Urinary bladder (tissue), 4 donors: ENCODE results near the gene IFIH1. TPM values are rescaled to one million over a fixed set of nuclear protein-coding genes. Genes with fewer than 3 reads are reported as not detected.

Source experiments
- DNase-seq: peaks from one replicate; pipeline ENCODE4 v3.0.0-alpha.2; 2015; ENCODE audit errors: extremely low spot score
- H3K27ac ChIP-seq: one replicate; pipeline ENCODE4 v1.5.1; 2013; ENCODE audit warnings: low read depth, mild to moderate bottlenecking, moderate library complexity
- H3K36me3 ChIP-seq: one replicate; pipeline ENCODE4 v1.6.1; 2013; ENCODE audit warnings: mild to moderate bottlenecking, moderate library complexity; ENCODE audit not compliant: insufficient read depth
- H3K4me1 ChIP-seq: one replicate; pipeline ENCODE4 v1.6.1; 2013; ENCODE audit warnings: mild to moderate bottlenecking, moderate library complexity; ENCODE audit not compliant: insufficient read depth
- H3K4me3 ChIP-seq: one replicate; pipeline ENCODE4 v1.5.1; 2013; ENCODE audit warnings: low read depth, low read length
- WGBS: extraction: QIAGEN DNeasy Blood & Tissue Kit; methylation state at CpG from one replicate; pipeline ENCODE4 v1.1.7; 2013; 5-methylcytosine and 5-hydroxymethylcytosine counted together
- polyA plus RNA-seq: library from polyadenylated mRNA; stranded (reverse); fragments of 200-250 nt; gene quantifications from one replicate; pipeline ENCODE4 v1.2.3, GENCODE V29; 2013
- total RNA-seq: library from RNA; depleted of rRNA; stranded (reverse); fragments of >200 nt; gene quantifications from one replicate; pipeline ENCODE4 v1.2.3, GENCODE V29; 2014
- donor health status: healthy with polysubstance abuse.
- donor health status: healthy.

IFIH1 gene
- total and polyA plus RNA-seq, 2 donors: 7.9 to 14.7 TPM

- peaks cover 2% of the 10 kb centered on the region for H3K36me3 ChIP-seq
- no peak overlapping the region for H3K27ac ChIP-seq
- no peak overlapping the region for H3K4me3 ChIP-seq
- WGBS: 66% methylated on average over 4 of the region's 4 CpGs
- no peak for DNase-seq
- no peaks in the 10 kb centered on the region for H3K4me1 ChIP-seq
Observed at GRCh38 chr2:162261032-162261945, 57.2 kb downstream of the IFIH1 start.

GRCh38 chr2:162258686-162259085 is 59.8 kb downstream of the IFIH1 start:
- no peak overlapping the region for H3K4me3 ChIP-seq
- H3K27ac ChIP-seq: no peak overlapping the region
- no peak for DNase-seq
- peaks cover under 1% of the 10 kb centered on the region for H3K36me3 ChIP-seq
- WGBS: 77% methylated on average over 2 of the region's 2 CpGs
- H3K4me1 ChIP-seq: no peaks in the 10 kb centered on the region

GRCh38 chr2:162258169-162258568 is 60.3 kb downstream of the IFIH1 start:
- H3K27ac ChIP-seq: no peak overlapping the region
- no peak for DNase-seq

GRCh38 chr2:162257425-162257824 is 61.1 kb downstream of the IFIH1 start:
- no peaks in the 10 kb centered on the region for H3K4me1 ChIP-seq
- no peak for DNase-seq
- 46% methylated on average over 1 of the region's 1 CpG for WGBS
- no peak overlapping the region for H3K4me3 ChIP-seq
- H3K27ac ChIP-seq: no peak overlapping the region
- no peaks in the 10 kb centered on the region for H3K36me3 ChIP-seq

More at GRCh38 chr2:162258169-162258568, 60.3 kb downstream of the IFIH1 start:
- H3K4me1 ChIP-seq: no peaks in the 10 kb centered on the region
- no peaks in the 10 kb centered on the region for H3K36me3 ChIP-seq
- WGBS: 86% methylated on average over 4 of the region's 4 CpGs
- no peak overlapping the region for H3K4me3 ChIP-seq

GRCh38 chr2:162256591-162256991 is 61.9 kb downstream of the IFIH1 start:
- no peak for DNase-seq
- no peak overlapping the region for H3K4me3 ChIP-seq
- H3K27ac ChIP-seq: no peak overlapping the region
- H3K36me3 ChIP-seq: no peaks in the 10 kb centered on the region
- 78% methylated on average over 2 of the region's 2 CpGs for WGBS
- no peaks in the 10 kb centered on the region for H3K4me1 ChIP-seq

- Histone ChIP-seq H3K4me3 (no peak overlapping the region), H3K4me1 (no peaks in the 10 kb centered on the region), H3K27ac (no peak overlapping the region), H3K36me3 (no peaks in the 10 kb centered on the region)
- 86% methylated on average over 2 of the region's 2 CpGs for WGBS
- DNase-seq: no peak
Observed at GRCh38 chr2:162254236-162254871, 64.1 kb downstream of the IFIH1 start.

- Histone ChIP-seq H3K4me1 (no peaks in the 10 kb centered on the region), H3K36me3 (no peaks in the 10 kb centered on the region), H3K27ac (no peak overlapping the region), H3K4me3 (no peak overlapping the region)
- no peak for DNase-seq
- WGBS: 92% methylated on average over 3 of the region's 3 CpGs
Observed at GRCh38 chr2:162253435-162253834, 65.0 kb downstream of the IFIH1 start.

GRCh38 chr2:162252153-162252552 is 66.3 kb downstream of the IFIH1 start:
- Histone ChIP-seq H3K36me3 (no peaks in the 10 kb centered on the region), H3K4me1 (no peaks in the 10 kb centered on the region), H3K4me3 (no peak overlapping the region), H3K27ac (no peak overlapping the region)
- 87% methylated on average over 2 of the region's 2 CpGs for WGBS
- DNase-seq: no peak

GRCh38 chr2:162245781-162246180 is 72.7 kb downstream of the IFIH1 start:
- H3K4me3 ChIP-seq: no peak overlapping the region
- H3K4me1 ChIP-seq: no peaks in the 10 kb centered on the region
- no peaks in the 10 kb centered on the region for H3K36me3 ChIP-seq
- no peak overlapping the region for H3K27ac ChIP-seq
- no peak for DNase-seq

GRCh38 chr2:162245061-162245460 is 73.4 kb downstream of the IFIH1 start:
- no peaks in the 10 kb centered on the region for H3K4me1 ChIP-seq
- DNase-seq: no peak
- no peak overlapping the region for H3K27ac ChIP-seq
- 83% methylated on average over 1 of the region's 1 CpG for WGBS
- no peaks in the 10 kb centered on the region for H3K36me3 ChIP-seq
- H3K4me3 ChIP-seq: no peak overlapping the region

GRCh38 chr2:162244541-162245031 is 73.9 kb downstream of the IFIH1 start:
- Histone ChIP-seq H3K27ac (no peak overlapping the region), H3K4me1 (no peaks in the 10 kb centered on the region), H3K36me3 (no peaks in the 10 kb centered on the region), H3K4me3 (no peak overlapping the region)
- DNase-seq: no peak
- WGBS: 30% methylated on average over 2 of the region's 2 CpGs

- H3K4me1 ChIP-seq: no peaks in the 10 kb centered on the region
- H3K27ac ChIP-seq: no peak overlapping the region
- no peaks in the 10 kb centered on the region for H3K36me3 ChIP-seq
- DNase-seq: no peak
- WGBS: 66% methylated on average over 1 of the region's 1 CpG
- H3K4me3 ChIP-seq: no peak overlapping the region
Observed at GRCh38 chr2:162243715-162244114, 74.8 kb downstream of the IFIH1 start.

- H3K4me1 ChIP-seq: no peaks in the 10 kb centered on the region
- WGBS: 14% methylated on average over 6 of the region's 6 CpGs
- no peak within 1 kb of the TSS for H3K27ac ChIP-seq
- peak within 1 kb of the TSS; percentile 7 for H3K4me3 ChIP-seq
- DNase-seq: peak; percentile 64
- no peaks in the 10 kb centered on the region for H3K36me3 ChIP-seq
Observed at GRCh38 chr2:162243294-162243693, 75.2 kb downstream of the IFIH1 start, which contains the start of gene FAP. Gene FAP, minus strand, starts transcription at chr2:162243445. Its CDS starts 118 bp downstream, at chr2:162243327.
